BJ (cell line): ENCODE data around the gene TMEM107. TPM values are rescaled to one million over a fixed set of nuclear protein-coding genes. Genes with fewer than 3 reads are reported as not detected.

ENCODE experiments used
- CTCF ChIA-PET: fragments of 350-600 bp; formaldehyde crosslinking; extraction: SDS; loops from one replicate; lab custom pipeline; 2021; ENCODE audit warnings: antibody characterized with exemption, inconsistent platforms; lab: Yijun Ruan, JAX
- POLR2A ChIA-PET: fragments of 300-600 bp; sonication (Branson Sonifier 250); formaldehyde crosslinking; extraction: SDS; loops from one replicate; lab custom pipeline; 2021; ENCODE audit warnings: antibody characterized with exemption; lab: Charles Lee
- DNase-seq: peaks from one replicate; pipeline ENCODE4 v3.0.0-alpha.2; 2011; ENCODE audit warnings: low read depth
- H3K27me3 ChIP-seq: 2 replicates; pipeline ENCODE4 v1.6.0; 2011; ENCODE audit warnings: low read length; ENCODE audit not compliant: control insufficient read depth, insufficient read depth
- H3K36me3 ChIP-seq: 2 replicates; pipeline ENCODE4 v1.5.1; 2011; ENCODE audit warnings: low read length; ENCODE audit not compliant: control insufficient read depth, insufficient read depth
- H3K4me3 ChIP-seq: 2 replicates; pipeline ENCODE4 v1.5.1; 2011; ENCODE audit warnings: low read depth, mild to moderate bottlenecking, control low read depth, low read length
- polyA plus RNA-seq: library from polyadenylated mRNA; depleted of rRNA; stranded (reverse); fragments of >200 nt; gene quantifications from 2 replicates; pipeline ENCODE4 v1.2.3, GENCODE V29; 2011
- TF ChIP-seq, protein P1 (sequence below): IDR thresholded peaks from 2 replicates; pipeline ENCODE4 v1.5.1; 2011; ENCODE audit warnings: low read depth, mild to moderate bottlenecking, control low read depth, inconsistent platforms, low read length, moderate library complexity; ENCODE audit not compliant: insufficient read depth

Gene TMEM107
- polyA plus RNA-seq, 1 experiment, result 14.5 TPM

DNA sequence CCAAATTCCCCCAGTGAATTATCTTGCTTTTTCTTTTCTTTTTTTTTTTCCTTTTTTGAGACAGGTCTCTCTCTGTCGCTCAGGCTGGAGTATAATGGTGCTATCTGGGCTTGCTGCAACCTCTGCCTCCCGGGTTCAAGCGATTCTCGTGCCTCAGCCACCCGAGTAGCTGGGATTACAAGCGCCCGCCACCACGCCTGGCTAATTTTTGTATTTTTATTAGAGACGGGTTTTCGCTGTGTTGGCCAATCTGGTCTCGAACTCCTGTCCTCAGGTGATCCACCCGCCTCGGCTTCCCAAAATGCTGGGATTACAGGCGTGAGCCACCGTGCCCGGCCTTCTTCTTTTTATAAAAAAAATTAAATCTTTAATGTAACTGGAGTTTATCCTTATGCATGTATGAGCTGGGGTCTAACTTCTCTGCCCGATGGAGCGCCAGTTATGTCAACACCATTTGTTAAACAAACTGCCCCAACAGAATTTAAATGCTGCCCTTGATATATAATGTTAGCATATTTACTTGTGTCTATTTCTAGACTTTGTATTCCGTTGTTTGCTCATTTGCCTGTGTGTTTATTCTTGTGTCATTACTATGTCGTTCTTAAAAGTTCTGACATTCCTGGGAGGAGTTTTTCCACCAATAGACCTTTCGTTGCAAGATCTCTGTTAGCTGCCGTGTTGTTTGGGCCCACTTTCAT, 34.7 kb upstream of the TMEM107 start:
- TF ChIP-seq, protein P1, sequence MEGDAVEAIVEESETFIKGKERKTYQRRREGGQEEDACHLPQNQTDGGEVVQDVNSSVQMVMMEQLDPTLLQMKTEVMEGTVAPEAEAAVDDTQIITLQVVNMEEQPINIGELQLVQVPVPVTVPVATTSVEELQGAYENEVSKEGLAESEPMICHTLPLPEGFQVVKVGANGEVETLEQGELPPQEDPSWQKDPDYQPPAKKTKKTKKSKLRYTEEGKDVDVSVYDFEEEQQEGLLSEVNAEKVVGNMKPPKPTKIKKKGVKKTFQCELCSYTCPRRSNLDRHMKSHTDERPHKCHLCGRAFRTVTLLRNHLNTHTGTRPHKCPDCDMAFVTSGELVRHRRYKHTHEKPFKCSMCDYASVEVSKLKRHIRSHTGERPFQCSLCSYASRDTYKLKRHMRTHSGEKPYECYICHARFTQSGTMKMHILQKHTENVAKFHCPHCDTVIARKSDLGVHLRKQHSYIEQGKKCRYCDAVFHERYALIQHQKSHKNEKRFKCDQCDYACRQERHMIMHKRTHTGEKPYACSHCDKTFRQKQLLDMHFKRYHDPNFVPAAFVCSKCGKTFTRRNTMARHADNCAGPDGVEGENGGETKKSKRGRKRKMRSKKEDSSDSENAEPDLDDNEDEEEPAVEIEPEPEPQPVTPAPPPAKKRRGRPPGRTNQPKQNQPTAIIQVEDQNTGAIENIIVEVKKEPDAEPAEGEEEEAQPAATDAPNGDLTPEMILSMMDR, result no peak
- POLR2A ChIA-PET, result interaction anchor here (0.7 to 1.0 kb wide), 2 partner anchors 10 to 21 kb away, joined by 6 to 8 read pairs; partner anchors contain the start of gene BORCS6
- H3K4me3 ChIP-seq, result peak overlapping the region; percentile 83
- H3K36me3 ChIP-seq, result no peaks in the 10 kb centered on the region
- DNase-seq, result no peak
- H3K27me3 ChIP-seq, result no peaks in the 10 kb centered on the region
- CTCF ChIA-PET, result interaction anchor here (0.6 to 1.4 kb wide), 5 partner anchors 9 to 151 kb away, joined by 3 read pairs; no protein-coding TSS in a partner anchor

DNA sequence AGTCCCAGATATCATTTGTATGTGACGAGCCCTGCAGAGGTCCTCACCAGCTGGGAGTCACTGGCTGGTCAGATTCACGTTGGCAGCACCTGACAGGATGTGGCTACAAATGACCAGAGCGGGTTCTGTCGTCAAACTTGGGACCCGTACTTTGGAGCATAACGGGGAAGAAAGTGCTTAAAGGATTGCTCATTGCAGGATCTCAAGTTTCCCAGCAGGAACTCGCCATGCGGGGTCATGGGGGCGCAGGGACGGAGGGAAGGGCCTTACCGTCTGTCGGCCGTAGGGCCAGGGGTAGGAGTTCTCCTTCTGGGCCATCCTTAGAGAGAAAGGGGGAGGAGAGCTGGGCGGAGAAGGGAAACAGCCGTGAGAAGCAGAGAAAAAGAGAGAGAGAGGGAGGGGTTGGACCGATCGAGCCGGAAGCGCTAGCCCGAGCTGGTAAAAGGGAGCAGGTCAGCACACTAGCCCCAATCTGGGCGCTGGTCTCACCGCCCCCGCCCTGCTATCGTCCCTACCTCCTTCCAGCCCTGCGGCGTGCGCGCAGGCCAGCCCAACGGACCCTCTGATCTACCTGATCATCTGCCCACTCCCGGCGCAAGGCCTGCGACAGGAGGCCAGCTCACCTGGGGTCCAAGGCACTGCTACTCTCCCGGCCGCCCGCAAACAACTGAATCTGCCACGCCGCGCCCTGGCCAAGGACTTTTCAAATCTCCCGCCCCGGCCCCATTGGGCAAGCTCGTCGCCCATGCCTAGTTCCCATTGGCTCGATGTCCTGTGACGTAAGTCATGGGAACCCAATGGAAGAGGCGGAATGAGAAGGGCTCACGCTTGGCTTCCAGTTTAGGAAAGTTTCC, 34.0 kb upstream of the TMEM107 start, which contains the start of gene AURKB:
AURKB (minus strand) TSS at position 669 of the 854 bp plus-strand sequence; CDS start at position 318, 351 bp downstream.
- TF ChIP-seq, protein P1, result no peak
- DNase-seq, result peak; percentile 70
- peak within 1 kb of the TSS; percentile 83 for H3K4me3 ChIP-seq
- ChIA-PET CTCF (interaction anchor here (0.9 to 1.4 kb wide), 3 partner anchors 83 to 136 kb away, joined by 3 read pairs; no protein-coding TSS in a partner anchor), POLR2A (interaction anchor here (0.7 to 1.0 kb wide), 2 partner anchors 11 to 20 kb away, joined by 6 to 8 read pairs; partner anchors contain the start of gene BORCS6)
- H3K27me3 ChIP-seq, result no peaks in the 10 kb centered on the region
- no peaks in the 10 kb centered on the region for H3K36me3 ChIP-seq

DNA sequence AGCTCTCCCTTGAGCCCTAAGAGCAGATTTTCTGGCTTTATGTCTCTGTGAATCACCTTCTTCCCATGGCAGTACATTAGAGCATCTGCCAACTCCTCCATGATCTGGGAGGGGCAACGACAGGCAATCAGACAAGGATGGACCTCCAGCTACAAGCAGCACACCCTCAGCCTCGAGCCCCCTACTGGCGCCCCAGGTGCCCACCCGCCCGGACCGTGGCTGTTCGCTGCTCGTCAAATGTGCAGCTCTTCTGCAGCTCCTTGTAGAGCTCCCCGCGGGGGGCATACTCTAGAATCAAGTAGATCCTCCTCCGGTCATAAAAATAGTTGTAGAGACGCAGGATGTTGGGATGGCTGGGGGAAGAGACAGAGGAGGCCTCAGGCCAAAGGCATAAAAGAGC, 30.4 kb upstream of the TMEM107 start:
- H3K27me3 ChIP-seq, result no peaks in the 10 kb centered on the region
- CTCF ChIA-PET, result no interaction called here
- H3K4me3 ChIP-seq, result no peak overlapping the region
- DNase-seq, result no peak
- no peaks in the 10 kb centered on the region for H3K36me3 ChIP-seq
- POLR2A ChIA-PET, result no interaction called here
- TF ChIP-seq, protein P1, result no peak

DNA sequence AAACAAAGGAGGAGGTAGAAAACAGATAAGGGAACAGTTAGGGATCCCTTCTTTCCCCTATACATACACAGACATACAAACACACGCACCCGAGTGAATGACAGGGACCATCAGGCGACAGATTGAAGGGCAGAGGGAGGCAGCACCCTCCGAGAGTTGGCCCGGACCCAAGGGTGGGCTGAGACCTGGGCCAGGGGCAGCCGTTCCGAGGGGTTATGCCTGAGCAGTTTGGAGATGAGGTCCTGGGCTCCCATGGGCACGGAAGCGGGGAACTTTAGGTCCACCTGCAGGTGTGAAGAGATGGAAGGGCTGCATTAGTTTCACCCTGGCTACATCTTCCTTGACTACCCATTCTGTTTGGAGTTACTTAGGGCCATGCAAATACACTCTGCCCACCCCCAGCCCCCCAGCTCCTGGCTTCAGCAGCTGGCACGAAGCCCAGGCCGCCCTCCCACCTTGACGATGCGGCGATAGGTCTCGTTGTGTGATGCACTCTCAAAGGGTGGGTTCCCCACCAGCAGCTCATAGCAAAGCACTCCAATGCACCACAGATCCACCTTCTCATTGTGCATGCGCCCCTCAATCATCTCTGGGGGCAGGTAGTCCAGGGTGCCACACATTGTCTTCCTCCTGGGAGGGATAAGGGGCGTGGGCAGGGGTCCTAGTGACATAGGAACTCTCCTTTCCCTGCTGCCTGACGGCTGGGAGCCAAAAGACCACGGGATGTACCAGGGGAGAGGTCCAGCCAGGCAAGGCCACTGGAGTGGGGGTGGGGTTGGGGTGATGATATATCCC, 28.8 kb upstream of the TMEM107 start:
- CTCF ChIA-PET, result no interaction called here
- Histone ChIP-seq H3K4me3 (no peak overlapping the region), H3K27me3 (no peaks in the 10 kb centered on the region), H3K36me3 (no peaks in the 10 kb centered on the region)
- POLR2A ChIA-PET, result no interaction called here
- no peak for DNase-seq
- TF ChIP-seq, protein P1, result no peak
